IMR-90 (cell line): ENCODE data around the gene PHB1.

Experiments
- CTCF ChIP-seq: conservative IDR thresholded peaks from 2 replicates; pipeline ENCODE4 v1.5.1; 2012; ENCODE audit warnings: mild to moderate bottlenecking, low read depth, low read length, improper control_type of control experiment
- SMC3 ChIP-seq: fragments of 150-350 bp; IDR thresholded peaks from 2 replicates; pipeline ENCODE4 v1.6.1; 2016; ENCODE audit warnings: low read depth, mild to moderate bottlenecking, antibody characterized with exemption, low read length, moderate library complexity

- TF ChIP-seq SMC3 = no peak
- TF ChIP-seq CTCF = no peak
Observed at GRCh38 chr17:49439673-49440571, 25.2 kb upstream of the PHB1 start.
